GM18498 (cell line): Measurements from ENCODE around the gene ABHD17A.

ENCODE experiments used
- ATAC-seq: cut with Tn5 transposase; IDR thresholded peaks from one replicate; pipeline ENCODE4 v1.9.1; 2021; ENCODE audit warnings: mild to moderate bottlenecking, moderate library complexity; ENCODE audit not compliant: unreplicated experiment

ABHD17A gene

DNA sequence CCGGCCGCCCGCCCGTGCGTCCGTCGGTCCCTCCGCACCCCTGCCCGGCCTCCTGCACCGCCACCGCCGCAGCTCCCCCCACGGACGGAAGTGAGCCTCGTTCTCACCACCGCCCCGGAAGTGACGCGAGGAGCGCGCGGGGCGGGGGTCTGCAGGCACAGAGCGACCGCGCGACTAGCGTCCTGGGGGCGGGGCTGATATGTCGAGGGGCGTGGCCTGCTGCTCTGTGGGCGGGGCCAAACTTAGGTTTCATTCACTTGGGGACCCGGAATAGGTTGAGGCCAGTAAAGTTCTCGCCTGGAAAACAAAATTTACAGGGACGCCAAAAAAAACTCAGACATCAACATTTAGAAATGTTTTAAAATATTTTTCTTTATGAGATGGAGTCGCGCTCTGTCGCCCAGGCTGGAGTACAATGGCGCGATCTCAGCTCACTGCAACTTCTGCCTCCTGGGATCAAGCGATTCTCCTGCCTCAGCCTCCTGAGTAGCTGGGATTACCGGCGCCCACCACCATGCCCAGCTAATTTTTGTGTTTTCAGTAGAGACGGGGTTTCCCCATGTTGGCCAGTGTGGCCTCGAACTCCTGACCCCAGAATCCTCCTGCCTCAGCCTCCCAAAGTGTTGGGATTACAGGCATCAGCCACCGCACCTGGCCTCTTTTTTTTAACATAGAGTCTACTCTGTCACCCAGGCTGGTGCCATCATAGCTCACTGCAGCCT, at the start of gene ABHD17A:
ABHD17A (minus strand) TSS at position 99 of the 722 bp plus-strand sequence. CDS start 3,930 bp downstream, outside the sequence.
- peak; percentile 86 for ATAC-seq

DNA sequence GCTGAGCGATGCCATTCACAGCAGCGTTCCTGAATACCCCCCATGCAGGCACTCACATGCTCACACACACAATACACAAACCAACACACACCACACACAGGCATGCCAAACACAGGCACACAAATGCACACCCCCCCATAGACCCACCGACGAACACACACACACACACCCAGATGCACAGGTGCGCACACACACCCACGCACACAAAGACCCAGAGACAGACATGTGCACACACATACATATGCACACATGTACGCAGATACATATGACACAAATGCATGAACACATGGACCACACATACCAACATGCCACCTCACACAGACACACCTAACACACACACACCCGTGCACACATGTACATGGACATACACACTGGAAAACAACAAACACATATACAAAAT, 48.6 kb upstream of the ABHD17A start:
- no peak for ATAC-seq

DNA sequence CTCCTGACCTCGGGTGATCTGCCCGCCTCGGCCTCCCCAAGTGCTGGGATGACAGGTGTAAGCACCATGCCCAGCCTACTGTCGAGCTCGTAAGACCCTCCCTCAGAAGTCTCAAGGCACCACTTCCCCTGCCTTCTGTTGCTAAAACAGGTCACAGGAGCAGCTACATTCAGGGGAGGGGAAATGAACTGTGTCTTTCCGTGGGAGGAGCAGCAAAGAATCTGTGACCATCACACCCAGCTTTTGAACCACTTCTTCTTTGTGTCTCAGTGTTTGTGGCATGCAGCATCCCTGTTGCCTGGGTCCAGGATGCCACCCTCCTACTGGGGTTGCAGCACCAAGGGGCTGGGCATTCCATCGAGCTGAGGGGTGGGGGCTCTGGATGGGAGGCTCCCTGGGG, 47.9 kb upstream of the ABHD17A start:
- no peak for ATAC-seq

DNA sequence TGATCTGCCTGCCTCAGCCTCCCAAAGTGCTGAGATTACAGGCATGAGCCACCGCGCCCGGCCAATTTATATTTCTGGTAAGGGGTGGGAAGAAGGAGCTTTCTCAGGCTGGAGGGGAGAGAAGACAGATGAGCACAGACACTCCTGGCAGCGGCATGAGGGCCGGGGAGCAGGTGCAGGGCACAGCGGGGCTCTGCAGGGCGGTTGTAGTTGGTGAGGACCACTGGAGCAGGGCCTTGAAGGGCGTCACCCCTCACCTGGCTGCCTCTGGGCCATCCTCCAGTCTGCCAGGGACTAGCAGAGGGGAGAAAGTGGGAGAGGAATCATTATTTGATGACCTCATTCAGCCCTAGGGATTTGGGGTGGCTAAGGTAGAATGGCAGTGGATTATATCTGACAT, 47.1 kb upstream of the ABHD17A start:
- ATAC-seq = no peak

DNA sequence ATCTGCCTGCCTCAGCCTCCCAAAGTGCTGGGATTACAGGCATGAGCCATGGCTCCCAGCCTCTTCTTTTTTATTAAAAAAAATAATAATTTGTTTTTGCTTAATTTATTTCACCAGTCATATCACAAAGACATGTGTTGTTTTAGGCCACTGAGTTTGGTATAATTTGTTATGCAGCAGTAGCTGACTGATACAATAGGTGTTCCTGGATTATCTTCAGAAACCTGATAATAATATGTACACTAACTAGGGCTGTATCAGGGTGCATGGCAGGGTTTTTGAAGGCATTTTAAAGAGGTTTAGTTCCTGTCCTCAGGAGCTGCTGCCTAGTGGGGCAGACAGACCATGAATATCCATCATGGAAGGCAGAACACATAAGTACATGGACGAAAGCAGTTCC, 46.1 kb upstream of the ABHD17A start:
- no peak for ATAC-seq

DNA sequence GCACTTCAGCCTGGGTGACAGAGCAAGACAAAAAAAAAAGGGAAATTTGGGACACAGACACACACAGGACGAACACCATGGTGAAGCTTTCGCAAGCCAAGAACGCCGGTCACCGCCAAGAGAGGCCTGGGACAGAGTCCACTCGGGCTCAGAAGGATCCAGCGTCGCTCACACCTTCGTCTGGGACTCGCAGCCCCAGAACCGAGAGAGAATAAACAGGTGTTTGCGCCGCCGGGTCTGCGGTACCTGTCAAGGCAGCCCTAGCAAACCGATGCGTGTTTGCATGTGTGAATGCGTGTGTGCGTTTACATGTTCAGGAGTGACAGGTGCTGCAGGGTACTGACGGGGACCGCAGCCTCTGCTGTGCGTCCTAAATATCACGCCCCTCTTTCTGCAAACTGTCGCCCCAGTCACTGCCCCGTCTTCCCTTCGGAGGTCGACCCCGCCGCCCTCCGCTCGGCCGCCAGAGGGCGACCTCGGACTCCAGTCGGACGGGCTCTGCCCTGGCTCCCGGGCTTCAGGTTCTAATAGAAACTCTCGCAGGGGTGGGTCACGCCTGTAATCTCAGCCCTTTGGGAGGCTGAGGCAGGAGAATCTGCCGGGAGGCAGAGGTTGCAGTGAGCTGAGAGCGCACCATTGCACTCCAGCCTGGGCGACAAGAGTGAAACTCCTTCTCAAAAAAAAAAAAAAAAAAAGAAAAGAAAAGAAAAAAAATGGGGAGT, 43.9 kb upstream of the ABHD17A start:
- no peak for ATAC-seq

DNA sequence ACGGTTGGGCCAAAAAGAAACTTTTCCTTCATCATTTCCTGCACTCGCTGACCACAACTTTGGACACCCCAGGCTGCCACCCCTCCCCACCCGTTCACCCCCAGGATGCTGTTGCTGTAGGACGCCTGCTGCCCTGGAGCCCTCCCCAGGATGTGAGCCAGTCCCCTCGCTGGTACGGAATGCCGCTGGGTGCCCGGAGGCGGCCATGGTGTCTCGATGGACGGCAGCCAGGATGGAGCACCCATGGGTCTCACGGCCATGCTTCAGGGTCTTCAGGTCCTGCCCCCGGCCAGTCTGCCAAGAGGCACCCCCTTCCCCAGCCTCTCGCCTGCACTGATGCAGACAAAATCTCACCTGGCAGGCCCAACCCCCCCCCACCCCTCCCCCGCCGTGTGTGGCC, 40.2 kb upstream of the ABHD17A start:
- ATAC-seq = no peak

DNA sequence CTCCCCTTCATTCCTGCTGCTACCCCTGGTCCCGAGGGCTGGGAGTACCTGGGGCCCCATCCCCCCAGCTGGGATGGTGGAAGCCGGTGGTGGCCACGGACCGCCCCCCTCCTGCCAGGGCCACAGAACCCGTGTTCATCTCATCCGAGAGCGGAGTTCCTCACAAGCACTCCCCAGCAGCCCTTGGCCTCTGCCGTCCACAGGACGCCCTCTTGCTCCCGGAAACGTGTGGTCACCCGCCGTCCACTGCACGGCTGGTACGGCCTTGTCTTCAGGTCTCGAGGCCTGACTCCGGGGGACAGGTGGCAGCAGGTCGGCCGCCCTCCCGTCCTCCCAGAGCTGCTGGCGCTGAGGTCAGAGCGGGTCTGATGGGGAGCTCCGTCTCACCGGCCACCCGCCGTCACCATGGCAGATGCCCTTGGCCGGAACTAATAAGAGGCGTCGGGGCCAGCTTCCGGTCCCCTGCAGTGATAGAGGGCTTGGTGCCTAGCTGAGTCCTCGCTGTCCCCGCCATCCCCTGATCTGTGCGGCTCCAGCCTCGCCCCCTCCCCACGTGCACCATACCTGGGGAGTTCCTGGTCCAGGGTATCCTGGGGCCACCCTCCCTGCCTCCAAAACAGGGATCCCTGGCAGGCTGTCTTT, 39.1 kb upstream of the ABHD17A start:
- no peak for ATAC-seq

DNA sequence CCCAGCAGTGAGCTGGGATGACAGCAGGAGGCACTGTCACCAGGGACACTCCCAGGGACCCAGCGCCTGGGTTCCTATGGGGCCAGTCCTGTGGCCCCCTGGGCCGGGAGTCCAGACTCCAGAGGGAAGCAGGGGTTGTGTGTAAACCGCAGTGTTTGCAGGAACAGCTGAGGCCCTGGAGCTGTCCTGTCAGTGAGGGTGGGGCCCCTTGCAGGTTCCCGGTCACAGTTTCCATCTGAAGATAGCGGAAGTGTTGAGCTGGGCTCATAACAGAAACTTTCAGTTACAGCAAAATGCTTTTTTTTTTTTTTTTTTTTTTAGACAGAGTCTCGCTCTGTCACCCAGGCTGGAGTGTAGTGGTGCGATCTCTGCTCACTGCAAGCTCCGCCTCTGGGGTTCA, 38.0 kb upstream of the ABHD17A start:
- no peak for ATAC-seq

DNA sequence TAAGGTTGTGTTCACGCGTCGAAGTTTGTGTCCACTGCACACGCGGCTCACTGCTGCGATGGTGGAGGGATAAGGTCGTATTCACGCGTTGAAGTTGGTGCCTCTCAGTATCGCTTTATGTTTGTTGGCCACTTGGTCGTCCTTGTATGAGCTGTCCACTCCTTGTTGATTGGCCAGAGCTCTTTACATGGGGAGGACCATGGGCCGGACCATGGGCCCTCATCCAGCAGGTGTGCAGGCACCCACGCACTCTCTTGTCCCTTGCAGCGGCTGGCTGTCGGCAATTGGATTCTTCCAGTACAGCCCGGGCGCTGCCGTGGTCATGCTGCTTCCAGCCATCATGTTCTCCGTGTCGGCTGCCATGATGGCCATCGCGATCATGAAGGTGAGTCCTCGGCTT, 37.5 kb upstream of the ABHD17A start:
- no peak for ATAC-seq

DNA sequence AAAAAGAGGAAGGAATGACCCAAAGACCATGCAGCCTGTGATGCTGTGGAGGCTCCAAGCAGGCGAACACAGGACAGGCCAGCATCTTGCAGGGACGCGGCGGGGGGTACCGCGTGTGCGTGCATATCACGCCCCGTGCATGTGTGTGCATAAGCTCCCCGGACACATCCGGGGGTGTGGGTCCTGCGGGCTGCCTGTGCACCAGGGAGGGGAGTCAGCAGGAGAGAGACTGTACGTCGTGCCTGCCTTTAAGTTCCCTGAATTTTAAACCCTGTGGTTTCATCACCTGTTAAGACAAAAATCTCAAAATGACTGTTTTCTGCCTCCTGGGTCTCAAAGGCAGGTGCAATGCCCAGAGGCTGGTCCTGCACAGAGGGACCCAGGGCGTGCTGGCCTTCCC, 36.5 kb upstream of the ABHD17A start:
- ATAC-seq = no peak

DNA sequence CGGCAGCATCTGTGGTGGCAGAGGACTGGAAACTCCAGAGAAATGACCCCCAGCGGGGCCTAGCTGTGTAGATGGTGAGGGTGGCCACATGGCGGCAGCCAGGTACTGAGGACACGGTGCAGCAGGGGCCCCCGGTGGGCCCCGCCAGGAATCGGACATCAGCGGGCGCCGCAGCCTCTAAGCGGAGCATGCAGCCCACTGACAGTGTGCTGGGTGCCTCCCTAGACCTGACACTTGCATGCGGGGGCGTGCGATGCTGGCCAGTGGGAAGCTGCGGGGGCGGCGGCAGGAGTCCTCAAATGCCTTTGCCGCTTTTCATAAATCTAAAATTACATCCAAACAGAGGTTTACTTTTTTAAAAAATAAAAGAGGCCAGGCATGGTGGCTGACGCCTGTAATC, 36.0 kb upstream of the ABHD17A start:
- ATAC-seq = no peak

DNA sequence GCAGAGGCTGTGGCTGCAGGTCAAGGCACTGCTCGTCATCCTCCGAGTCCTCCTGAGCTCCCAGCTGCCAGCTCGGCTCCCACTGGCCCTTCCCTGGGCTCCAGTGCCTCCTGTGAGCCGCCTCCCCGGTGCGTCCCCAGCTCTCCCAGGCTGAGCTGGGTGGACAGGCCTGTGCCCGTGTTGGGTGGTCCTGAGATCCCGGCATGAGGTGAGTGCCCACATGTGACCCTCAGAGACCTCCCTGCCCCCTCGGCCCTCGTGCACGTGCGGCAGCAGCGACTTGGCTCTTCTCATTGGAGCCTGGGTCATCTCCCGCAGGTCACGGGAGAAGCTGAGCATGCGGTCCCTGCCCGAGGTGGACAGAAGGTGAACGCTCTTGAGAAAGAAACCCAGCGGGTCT, 35.3 kb upstream of the ABHD17A start:
- no peak for ATAC-seq

DNA sequence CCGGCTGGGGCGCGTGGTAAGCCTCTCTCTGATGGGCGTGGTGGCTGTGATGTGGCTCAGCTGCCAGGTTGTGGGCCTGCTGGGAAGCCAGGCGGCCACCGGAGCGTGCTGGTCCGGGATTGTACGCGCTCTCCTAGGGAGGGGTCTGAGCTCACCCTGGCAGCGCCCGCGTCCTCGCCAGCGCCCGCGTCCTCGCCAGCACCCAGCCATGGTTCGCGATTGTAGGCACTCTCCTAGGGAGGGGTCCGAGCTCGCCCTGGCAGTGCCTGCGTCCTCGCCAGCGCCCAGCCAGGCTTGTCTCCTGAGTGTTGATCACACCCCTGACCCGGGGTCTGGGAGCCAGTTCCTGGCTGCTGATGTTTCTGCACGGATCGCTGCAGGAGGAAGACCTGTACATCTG, 33.7 kb upstream of the ABHD17A start:
- ATAC-seq = no peak

DNA sequence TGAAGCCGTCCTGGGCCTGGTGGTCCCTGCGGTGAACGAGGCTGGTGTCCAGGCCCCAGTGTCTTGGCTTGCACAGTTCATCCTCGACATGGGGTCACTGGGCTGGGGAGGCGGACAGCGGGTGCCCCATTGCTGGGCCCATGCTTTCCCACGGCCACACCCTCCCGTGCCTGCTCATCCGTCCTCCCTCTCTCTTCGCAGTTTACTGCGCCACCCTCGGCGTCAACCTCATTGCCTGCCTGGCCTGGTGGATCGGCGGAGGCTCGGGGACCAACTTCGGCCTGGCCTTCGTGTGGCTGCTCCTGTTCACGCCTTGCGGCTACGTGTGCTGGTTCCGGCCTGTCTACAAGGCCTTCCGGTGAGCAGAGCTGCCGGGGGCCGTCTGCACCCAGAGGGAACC, 32.6 kb upstream of the ABHD17A start:
- no peak for ATAC-seq

DNA sequence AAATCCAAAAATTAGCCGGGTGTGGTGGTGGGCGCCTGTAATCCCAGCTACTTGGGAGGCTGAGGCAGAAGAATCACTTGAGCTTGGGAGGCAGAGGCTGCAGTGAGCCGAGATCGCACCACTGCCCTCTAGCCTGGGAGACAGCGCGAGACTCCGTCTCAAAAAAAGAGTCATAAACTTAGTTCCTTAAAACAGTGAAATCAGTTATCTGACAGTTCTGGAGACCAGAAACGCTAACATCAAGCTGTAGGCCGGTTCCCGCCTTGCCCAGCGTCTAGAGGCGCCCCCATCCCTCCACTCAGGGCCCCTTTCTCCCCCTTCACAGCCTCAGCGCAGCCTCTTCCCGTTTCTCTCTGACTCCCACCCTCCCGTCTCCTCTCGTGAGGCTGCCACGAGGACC, 31.9 kb upstream of the ABHD17A start:
- ATAC-seq = no peak

DNA sequence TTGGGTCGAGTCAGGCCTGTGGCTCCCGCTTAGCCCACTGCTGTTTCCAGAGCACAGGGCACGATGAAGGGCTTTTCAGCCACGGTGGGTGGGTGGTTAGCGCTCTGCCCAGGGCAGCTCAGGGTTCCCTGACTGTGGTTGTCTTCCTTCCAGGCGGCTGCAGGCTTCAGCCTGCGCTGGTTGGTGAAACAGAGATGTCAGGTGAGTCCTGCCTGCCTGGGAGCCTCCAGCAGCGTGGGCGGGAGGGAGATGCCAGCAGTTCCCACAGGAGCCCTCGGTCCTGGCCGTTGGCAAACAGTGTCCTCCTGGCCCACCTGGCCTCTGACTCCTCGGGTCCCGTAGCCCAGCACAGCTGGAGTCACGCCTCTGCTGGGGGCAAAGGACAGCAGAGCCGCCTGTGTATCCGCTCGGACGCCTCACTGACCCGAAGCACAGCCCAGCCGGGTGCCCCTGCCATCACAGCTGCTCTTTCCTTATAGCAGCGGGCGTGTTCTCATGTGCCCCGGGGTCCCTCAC, 29.6 kb upstream of the ABHD17A start:
- no peak for ATAC-seq

DNA sequence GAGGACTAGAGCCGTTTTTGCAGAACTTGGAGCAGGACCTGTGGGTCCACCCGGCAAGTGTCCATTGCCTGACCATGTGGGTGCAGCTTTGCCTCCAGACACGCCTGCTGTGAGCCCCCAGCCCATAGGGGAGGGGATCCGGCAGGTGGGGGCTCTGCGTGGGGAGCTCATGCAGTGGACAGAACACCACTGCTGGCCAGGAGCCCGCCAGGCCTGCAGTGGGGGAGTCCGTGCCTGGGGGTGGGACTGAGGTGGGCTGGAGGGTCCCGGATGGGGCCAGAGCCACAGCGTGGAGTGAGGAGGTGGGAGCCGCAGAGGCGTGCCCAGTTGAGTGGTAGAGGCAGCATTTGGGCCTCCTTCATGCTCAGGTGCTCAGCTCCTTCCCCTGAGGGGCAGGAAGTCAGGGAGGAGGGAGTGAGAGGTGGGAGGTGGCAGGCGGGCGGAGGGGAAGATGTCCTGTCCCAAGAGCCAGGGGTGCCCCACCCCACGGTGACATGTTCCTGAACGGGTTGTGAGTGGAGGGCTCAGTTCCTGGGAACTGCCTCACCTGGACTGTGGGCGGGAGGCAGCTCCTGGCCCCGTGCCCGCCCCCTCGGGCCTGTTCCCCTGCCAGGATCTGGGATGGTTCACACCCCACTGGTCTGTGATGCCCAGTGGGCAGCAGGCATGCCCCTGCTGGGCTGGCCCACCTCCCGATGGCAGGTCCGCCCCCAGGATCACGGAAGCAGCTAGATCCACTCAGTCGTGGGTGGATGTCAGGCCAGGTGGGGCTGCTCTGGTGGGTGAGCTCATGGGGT, 28.7 kb upstream of the ABHD17A start:
- ATAC-seq = no peak

DNA sequence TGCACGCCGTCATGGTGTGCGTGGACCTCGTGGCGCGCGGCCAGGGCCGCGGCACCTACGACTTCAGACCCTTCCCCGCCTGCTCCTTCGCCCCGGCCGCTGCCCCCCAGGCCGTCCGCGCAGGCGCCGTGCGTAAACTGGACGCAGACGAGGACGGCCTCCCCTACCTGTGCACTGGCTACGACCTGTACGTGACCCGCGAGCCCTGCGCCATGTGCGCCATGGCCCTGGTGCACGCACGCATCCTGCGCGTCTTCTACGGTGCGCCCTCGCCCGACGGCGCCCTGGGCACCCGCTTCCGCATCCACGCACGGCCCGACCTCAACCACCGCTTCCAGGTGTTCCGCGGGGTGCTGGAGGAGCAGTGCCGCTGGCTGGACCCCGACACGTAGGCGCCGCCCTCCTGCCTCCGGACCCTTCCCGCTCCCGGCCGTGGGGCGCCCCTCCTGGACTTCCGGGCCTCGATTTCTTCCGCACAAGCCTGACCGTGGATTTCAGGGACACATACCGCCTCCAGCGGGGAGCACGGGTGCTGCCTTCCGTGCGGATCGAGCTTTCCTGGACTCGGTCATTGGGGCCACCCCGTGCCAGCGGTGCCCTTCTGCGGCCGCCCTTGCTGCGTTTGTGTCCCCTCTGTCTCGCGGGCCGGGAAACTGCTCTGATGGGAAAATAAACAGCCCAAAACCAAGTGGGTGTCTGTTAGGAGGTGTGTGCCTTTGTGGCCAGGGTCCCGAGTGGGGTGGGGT, 27.6 kb upstream of the ABHD17A start:
- ATAC-seq = no peak

DNA sequence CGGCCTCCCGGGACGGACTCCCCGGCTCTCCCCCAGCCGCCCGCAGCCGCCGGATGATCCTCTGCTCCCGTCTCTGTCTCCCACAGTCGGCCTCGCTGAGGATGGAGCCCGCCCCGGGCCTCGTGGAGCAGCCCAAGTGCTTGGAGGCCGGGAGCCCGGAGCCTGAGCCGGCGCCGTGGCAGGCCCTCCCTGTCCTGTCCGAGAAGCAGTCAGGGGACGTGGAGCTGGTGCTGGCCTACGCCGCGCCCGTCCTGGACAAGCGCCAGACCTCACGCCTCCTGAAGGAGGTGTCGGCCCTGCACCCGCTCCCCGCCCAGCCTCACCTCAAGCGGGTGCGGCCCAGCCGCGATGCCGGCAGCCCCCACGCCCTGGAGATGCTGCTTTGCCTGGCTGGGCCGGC, 26.7 kb upstream of the ABHD17A start:
- ATAC-seq = no peak
